Natural killer cell (primary cell): ENCODE data around the gene SSUH2. TPM values are rescaled to one million over a fixed set of nuclear protein-coding genes. Genes with fewer than 3 reads are reported as not detected.

Experiments used
- ATAC-seq, 3 donors: fragments of 150-1000 bp in 2 of 3; fragments of 200-7000 bp in 1 of 3; cut with Tn5 transposase; 1 replicate in 1 of 3; 2 replicates in 2 of 3; pipeline ENCODE4 v1.10.0; 2021; ENCODE audit warnings: mild to moderate bottlenecking in 2 of 3, moderate library complexity in 2 of 3
- DNase-seq, 2 donors: peaks; one replicate each; pipeline versions ENCODE4 v3.0.0 to v3.0.0-alpha.2; 2013 to 2021; ENCODE audit warnings: mixed read lengths in 1 of 2
- H3K27ac ChIP-seq: one replicate; pipeline ENCODE4 v1.5.1; 2013; ENCODE audit warnings: mild to moderate bottlenecking, low read length
- H3K27me3 ChIP-seq: one replicate; pipeline ENCODE4 v1.6.1; 2013; ENCODE audit warnings: low read length; ENCODE audit not compliant: control insufficient read depth, insufficient read depth
- H3K36me3 ChIP-seq: one replicate; pipeline ENCODE4 v1.6.1; 2013; ENCODE audit warnings: low read length; ENCODE audit not compliant: control insufficient read depth, insufficient read depth
- H3K4me1 ChIP-seq: one replicate; pipeline ENCODE4 v1.6.1; 2013; ENCODE audit warnings: low read length; ENCODE audit not compliant: control insufficient read depth, insufficient read depth
- H3K4me3 ChIP-seq: one replicate; pipeline ENCODE4 v1.5.1; 2013; ENCODE audit warnings: low read length
- H3K9me3 ChIP-seq: one replicate; pipeline ENCODE4 v1.6.1; 2013; ENCODE audit warnings: low read length; ENCODE audit not compliant: control insufficient read depth, insufficient read depth
- H3K27ac Mint-ChIP-seq, 2 donors: one replicate each; pipeline ENCODE4 v1.8.0; 2022; ENCODE audit warnings: mild to moderate bottlenecking in 2 of 2, mixed read lengths in 2 of 2, moderate library complexity in 1 of 2
- H3K27me3 Mint-ChIP-seq, 2 donors: one replicate each; pipeline ENCODE4 v1.8.0; 2022; ENCODE audit warnings: low read depth in 2 of 2, mixed read lengths in 2 of 2
- H3K36me3 Mint-ChIP-seq: one replicate; pipeline ENCODE4 v1.8.0; 2022; ENCODE audit warnings: mixed read lengths
- H3K4me1 Mint-ChIP-seq, 2 donors: one replicate each; pipeline ENCODE4 v1.8.0; 2022; ENCODE audit warnings: mixed read lengths in 2 of 2
- H3K4me3 Mint-ChIP-seq: one replicate; pipeline ENCODE4 v1.8.0; 2022; ENCODE audit warnings: mild to moderate bottlenecking, moderate library complexity, mixed read lengths
- H3K9me3 Mint-ChIP-seq, 2 donors: one replicate each; pipeline ENCODE4 v1.8.0; 2022; ENCODE audit warnings: mixed read lengths in 2 of 2
- CTCF ChIP-seq: fragments of 200-600 bp; IDR thresholded peaks from one replicate; pipeline ENCODE4 v1.8.0; 2022; ENCODE audit warnings: antibody characterized with exemption
- WGBS: methylation state at CpG from one replicate; pipeline ENCODE4 v1.1.7; 2013; ENCODE audit warnings: missing lambda C conversion rate; ENCODE audit not compliant: insufficient coverage; 5-methylcytosine and 5-hydroxymethylcytosine counted together
- intact Hi-C: fragments of 100-400 bp; cut with micrococcal nuclease; formaldehyde crosslinking; loops from one replicate; pipeline ENCODE4 v1.14.2; 2022
- total RNA-seq, 4 donors: library from RNA; stranded (reverse); fragments of 120-200 nt in 1 of 4; gene quantifications; one replicate each; pipeline versions ENCODE4 v1.2.3 to v1.2.4, GENCODE V29; 2013 to 2022

Gene SSUH2
- total RNA-seq, 3 donors from 2014 or later (not counting 1 experiment from before 2014, with no cell fraction given): not detected

GRCh38 chr3:8593021-8593827 is 51.4 kb downstream of the SSUH2 start:
- H3K36me3 ChIP-seq: no peaks in the 10 kb centered on the region
- Mint-ChIP-seq H3K4me3 (no peak overlapping the region), H3K27me3 (peaks cover 0 to 3% of the 10 kb centered on the region in 2 donors), H3K27ac (no peak overlapping the region), H3K4me1 (no peaks in the 10 kb centered on the region), H3K36me3 (no peaks in the 10 kb centered on the region), H3K9me3 (no peaks in the 10 kb centered on the region)
- H3K4me1 ChIP-seq: no peaks in the 10 kb centered on the region
- intact Hi-C loops: no loop called here
- H3K9me3 ChIP-seq: no peaks in the 10 kb centered on the region
- 81% methylated on average over 9 of the region's 9 CpGs for WGBS
- ATAC-seq (no peak), DNase-seq (no peak)
- no peak for TF ChIP-seq CTCF
- no peaks in the 10 kb centered on the region for H3K27me3 ChIP-seq
- H3K4me3 ChIP-seq: no peak overlapping the region
- no peak overlapping the region for H3K27ac ChIP-seq

- no peak for TF ChIP-seq CTCF
- Mint-ChIP-seq H3K27ac (no peak overlapping the region), H3K4me1 (no peaks in the 10 kb centered on the region), H3K9me3 (no peaks in the 10 kb centered on the region), H3K36me3 (no peaks in the 10 kb centered on the region), H3K4me3 (no peak overlapping the region), H3K27me3 (peaks cover 3 to 5% of the 10 kb centered on the region in 2 donors)
- Histone ChIP-seq H3K27me3 (no peaks in the 10 kb centered on the region), H3K9me3 (no peaks in the 10 kb centered on the region), H3K4me1 (no peaks in the 10 kb centered on the region), H3K27ac (no peak overlapping the region), H3K4me3 (no peak overlapping the region), H3K36me3 (no peaks in the 10 kb centered on the region)
- intact Hi-C loops: no loop called here
- ATAC-seq (no peak), DNase-seq (no peak)
- WGBS: 82% methylated on average over 6 of the region's 6 CpGs
Measured at GRCh38 chr3:8589880-8590556, 54.6 kb downstream of the SSUH2 start.

- Mint-ChIP-seq H3K27me3 (peaks cover 5 to 13% of the 10 kb centered on the region in 2 donors), H3K9me3 (no peaks in the 10 kb centered on the region), H3K4me3 (no peak overlapping the region), H3K27ac (no peak overlapping the region), H3K36me3 (no peaks in the 10 kb centered on the region), H3K4me1 (no peaks in the 10 kb centered on the region)
- 94% methylated on average over 2 of the region's 2 CpGs for WGBS
- DNase-seq (no peak), ATAC-seq (no peak)
- TF ChIP-seq CTCF: no peak
- intact Hi-C loops: no loop called here
- H3K27ac ChIP-seq: no peak overlapping the region
- no peaks in the 10 kb centered on the region for H3K4me1 ChIP-seq
- no peaks in the 10 kb centered on the region for H3K27me3 ChIP-seq
- no peaks in the 10 kb centered on the region for H3K36me3 ChIP-seq
- no peaks in the 10 kb centered on the region for H3K9me3 ChIP-seq
- no peak overlapping the region for H3K4me3 ChIP-seq
Measured at GRCh38 chr3:8584661-8585060, 59.9 kb downstream of the SSUH2 start.
